Measurements from ENCODE around the gene ADI1. TPM values are rescaled to one million over a fixed set of nuclear protein-coding genes. Genes with fewer than 3 reads are reported as not detected.
"Not testable (repeated sequence)": the region's sequence is repeated elsewhere in the genome, so short reads cannot be mapped to it uniquely, and the experiment has no call there.

ADI1 gene
- total RNA-seq, 1 donor from 2014 or later: 60.2 TPM

- Histone ChIP-seq H3K9me3 (no peaks in the 10 kb centered on the region), H3K4me1 (peaks cover 35% of the 10 kb centered on the region), H3K36me3 (peaks cover 21% of the 10 kb centered on the region), H3K27ac (peak overlapping the region; percentile 100), H3K4me3 (peak overlapping the region; percentile 87), H3K27me3 (ENCODE audit: low read depth) (no peaks in the 10 kb centered on the region)
- no peak for TF ChIP-seq CTCF (IDR thresholded peaks at IDR 0.05)
- intact Hi-C loops (cut with DNase I): no loop called here
- DNase-seq: no peak
- no peak for ATAC-seq
Observed at GRCh38 chr2:3517948-3518495, 1.3 kb downstream of the ADI1 start.

- intact Hi-C loops (cut with DNase I): no loop called here
- no peak for TF ChIP-seq CTCF (IDR thresholded peaks at IDR 0.05)
- peaks cover 23% of the 10 kb centered on the region for H3K4me1 ChIP-seq
Observed at GRCh38 chr2:3516831-3517230, 2.5 kb downstream of the ADI1 start.

GRCh38 chr2:3515438-3515837 is 3.9 kb downstream of the ADI1 start:
- DNase-seq; ATAC-seq; H3K27ac ChIP-seq; H3K4me3 ChIP-seq; H3K27me3 ChIP-seq (ENCODE audit: low read depth); intact Hi-C loops (cut with DNase I); H3K9me3 ChIP-seq: not testable (repeated sequence)
- Histone ChIP-seq H3K4me1 (peaks cover 19% of the 10 kb centered on the region), H3K36me3 (peaks cover 47% of the 10 kb centered on the region)

More at GRCh38 chr2:3516831-3517230, 2.5 kb downstream of the ADI1 start:
- no peak overlapping the region for H3K27ac ChIP-seq
- no peaks in the 10 kb centered on the region for H3K27me3 ChIP-seq (ENCODE audit: low read depth)
- ATAC-seq (no peak), DNase-seq (no peak)
- H3K9me3 ChIP-seq: no peaks in the 10 kb centered on the region
- no peak overlapping the region for H3K4me3 ChIP-seq
- peaks cover 33% of the 10 kb centered on the region for H3K36me3 ChIP-seq

- ATAC-seq: no peak
- Histone ChIP-seq H3K9me3 (no peaks in the 10 kb centered on the region), H3K4me3 (no peak overlapping the region), H3K27ac (no peak overlapping the region), H3K36me3 (peaks cover 61% of the 10 kb centered on the region), H3K27me3 (ENCODE audit: low read depth) (no peaks in the 10 kb centered on the region), H3K4me1 (peaks cover 10% of the 10 kb centered on the region)
- TF ChIP-seq CTCF (IDR thresholded peaks at IDR 0.05): no peak
- intact Hi-C loops (cut with DNase I): no loop called here
- no peak for DNase-seq
Observed at GRCh38 chr2:3513026-3513810, 6.1 kb downstream of the ADI1 start.

GRCh38 chr2:3512086-3512485 is 7.2 kb downstream of the ADI1 start:
- Histone ChIP-seq H3K9me3 (no peaks in the 10 kb centered on the region), H3K27me3 (ENCODE audit: low read depth) (no peaks in the 10 kb centered on the region), H3K36me3 (peaks cover 64% of the 10 kb centered on the region), H3K27ac (no peak overlapping the region), H3K4me1 (no peaks in the 10 kb centered on the region), H3K4me3 (no peak overlapping the region)
- DNase-seq: no peak
- intact Hi-C loops (cut with DNase I): no loop called here
- TF ChIP-seq CTCF (IDR thresholded peaks at IDR 0.05): no peak
- no peak for ATAC-seq

- Histone ChIP-seq H3K27me3 (ENCODE audit: low read depth) (no peaks in the 10 kb centered on the region), H3K4me3 (no peak overlapping the region), H3K36me3 (peaks cover 63% of the 10 kb centered on the region), H3K27ac (no peak overlapping the region), H3K4me1 (no peaks in the 10 kb centered on the region), H3K9me3 (no peaks in the 10 kb centered on the region)
- intact Hi-C loops (cut with DNase I): no loop called here
- ATAC-seq: no peak
- TF ChIP-seq CTCF (IDR thresholded peaks at IDR 0.05): no peak
- no peak for DNase-seq
Observed at GRCh38 chr2:3505771-3506170, 13.6 kb downstream of the ADI1 start.
